Nephron (organoid): ENCODE measurements around the gene BRD3OS.
A peak's percentile ranks its signal among the peaks of the same experiment; 100 is the strongest.

ENCODE experiments used
- H3K27ac Mint-ChIP-seq, 3 experiments: 2 replicates each; pipeline ENCODE4 v1.8.0; 2020; ENCODE audit warnings: mixed read lengths in 3 of 3, mild to moderate bottlenecking in 2 of 3, moderate library complexity in 1 of 3
- H3K27me3 Mint-ChIP-seq: 2 replicates; pipeline ENCODE4 v1.8.0; 2021; ENCODE audit warnings: low read depth, mild to moderate bottlenecking, moderate library complexity, mixed read lengths
- H3K36me3 Mint-ChIP-seq: 2 replicates; pipeline ENCODE4 v1.8.0; 2020; ENCODE audit warnings: low read depth, mixed read lengths
- H3K4me1 Mint-ChIP-seq: 2 replicates; pipeline ENCODE4 v1.8.0; 2020; ENCODE audit warnings: mixed read lengths
- H3K4me3 Mint-ChIP-seq, 3 experiments: 2 replicates each; pipeline ENCODE4 v1.8.0; 2020; ENCODE audit warnings: mild to moderate bottlenecking in 3 of 3, mixed read lengths in 3 of 3, moderate library complexity in 2 of 3
- H3K9me3 Mint-ChIP-seq: 2 replicates; pipeline ENCODE4 v1.8.0; 2020; ENCODE audit warnings: mixed read lengths
- TF ChIP-seq, protein P1 (sequence below), 3 experiments: fragments of 200-600 bp; sonication (generic); IDR thresholded peaks; one replicate each; pipeline ENCODE4 v1.5.0; 2021; ENCODE audit warnings: antibody characterized with exemption in 3 of 3; ENCODE audit not compliant: unreplicated experiment in 3 of 3

Gene BRD3OS

DNA sequence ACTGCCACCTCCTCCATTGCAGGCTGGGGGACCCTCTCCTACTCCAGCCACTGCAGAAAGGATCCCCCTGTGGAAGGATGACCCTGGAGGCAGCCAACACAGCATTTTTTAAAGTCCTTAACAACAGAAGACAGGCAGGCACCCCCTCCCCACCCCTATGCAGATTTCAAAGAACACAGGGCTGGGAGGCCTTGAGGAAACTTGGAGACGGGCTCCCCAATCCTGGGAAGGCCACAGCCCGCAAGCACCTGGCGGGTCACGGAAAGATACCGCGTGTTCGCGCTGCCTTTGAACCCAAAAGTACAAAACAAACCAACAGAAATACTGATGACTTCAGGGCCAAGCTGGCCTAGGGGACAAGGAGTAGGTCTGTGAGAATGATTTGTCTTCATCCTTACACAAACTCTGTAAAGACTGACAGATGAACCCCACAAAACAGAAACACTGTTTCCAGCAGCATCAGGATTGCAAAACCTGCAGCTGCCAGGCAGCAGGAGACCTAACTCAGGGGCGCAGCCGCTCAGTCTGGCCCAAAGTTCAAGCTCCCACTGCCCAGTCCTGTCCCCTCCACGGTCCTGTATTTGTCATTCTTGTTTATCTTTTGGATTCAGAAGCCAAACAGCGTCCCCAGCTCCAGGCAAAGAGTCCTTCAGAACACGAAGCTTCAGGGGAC is 46.9 kb upstream of the BRD3OS start:
- no peaks in the 10 kb centered on the region for H3K36me3 Mint-ChIP-seq

DNA sequence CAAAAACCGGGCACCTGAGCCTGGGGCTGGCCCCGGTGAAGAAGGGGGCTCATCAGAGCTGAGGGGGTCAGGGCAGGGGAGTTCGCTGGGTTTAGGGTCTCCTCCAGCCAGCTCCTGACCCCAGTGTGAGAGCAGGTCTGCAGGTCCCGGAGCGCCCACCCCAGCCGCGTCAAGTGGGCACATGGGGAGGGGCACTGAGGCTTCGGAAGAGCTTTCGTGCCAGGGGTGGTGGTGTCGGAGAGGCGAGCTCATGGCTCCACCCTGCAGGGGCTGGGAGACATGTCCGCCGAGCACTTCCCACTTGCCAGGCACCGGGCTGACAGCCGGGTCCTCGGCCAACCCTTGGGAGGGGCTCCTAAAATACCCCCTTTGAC is 46.4 kb upstream of the BRD3OS start:
- no peak overlapping the region for H3K4me3 Mint-ChIP-seq
- H3K36me3 Mint-ChIP-seq: no peaks in the 10 kb centered on the region
- TF ChIP-seq, protein P1, sequence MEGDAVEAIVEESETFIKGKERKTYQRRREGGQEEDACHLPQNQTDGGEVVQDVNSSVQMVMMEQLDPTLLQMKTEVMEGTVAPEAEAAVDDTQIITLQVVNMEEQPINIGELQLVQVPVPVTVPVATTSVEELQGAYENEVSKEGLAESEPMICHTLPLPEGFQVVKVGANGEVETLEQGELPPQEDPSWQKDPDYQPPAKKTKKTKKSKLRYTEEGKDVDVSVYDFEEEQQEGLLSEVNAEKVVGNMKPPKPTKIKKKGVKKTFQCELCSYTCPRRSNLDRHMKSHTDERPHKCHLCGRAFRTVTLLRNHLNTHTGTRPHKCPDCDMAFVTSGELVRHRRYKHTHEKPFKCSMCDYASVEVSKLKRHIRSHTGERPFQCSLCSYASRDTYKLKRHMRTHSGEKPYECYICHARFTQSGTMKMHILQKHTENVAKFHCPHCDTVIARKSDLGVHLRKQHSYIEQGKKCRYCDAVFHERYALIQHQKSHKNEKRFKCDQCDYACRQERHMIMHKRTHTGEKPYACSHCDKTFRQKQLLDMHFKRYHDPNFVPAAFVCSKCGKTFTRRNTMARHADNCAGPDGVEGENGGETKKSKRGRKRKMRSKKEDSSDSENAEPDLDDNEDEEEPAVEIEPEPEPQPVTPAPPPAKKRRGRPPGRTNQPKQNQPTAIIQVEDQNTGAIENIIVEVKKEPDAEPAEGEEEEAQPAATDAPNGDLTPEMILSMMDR (IDR thresholded peaks at IDR 0.05; ENCODE audit: unreplicated experiment in 3 of 3): no peak
- no peaks in the 10 kb centered on the region for H3K9me3 Mint-ChIP-seq
- H3K27ac Mint-ChIP-seq: no peak overlapping the region
- no peaks in the 10 kb centered on the region for H3K27me3 Mint-ChIP-seq
- H3K4me1 Mint-ChIP-seq: peaks cover 40% of the 10 kb centered on the region

More for the DNA sequence above, 46.9 kb upstream of the BRD3OS start:
- no peaks in the 10 kb centered on the region for H3K27me3 Mint-ChIP-seq
- no peak overlapping the region for H3K4me3 Mint-ChIP-seq
- H3K9me3 Mint-ChIP-seq: no peaks in the 10 kb centered on the region
- TF ChIP-seq, protein P1 (IDR thresholded peaks at IDR 0.05; ENCODE audit: unreplicated experiment in 3 of 3): no peak
- no peak overlapping the region for H3K27ac Mint-ChIP-seq
- peaks cover 40% of the 10 kb centered on the region for H3K4me1 Mint-ChIP-seq

DNA sequence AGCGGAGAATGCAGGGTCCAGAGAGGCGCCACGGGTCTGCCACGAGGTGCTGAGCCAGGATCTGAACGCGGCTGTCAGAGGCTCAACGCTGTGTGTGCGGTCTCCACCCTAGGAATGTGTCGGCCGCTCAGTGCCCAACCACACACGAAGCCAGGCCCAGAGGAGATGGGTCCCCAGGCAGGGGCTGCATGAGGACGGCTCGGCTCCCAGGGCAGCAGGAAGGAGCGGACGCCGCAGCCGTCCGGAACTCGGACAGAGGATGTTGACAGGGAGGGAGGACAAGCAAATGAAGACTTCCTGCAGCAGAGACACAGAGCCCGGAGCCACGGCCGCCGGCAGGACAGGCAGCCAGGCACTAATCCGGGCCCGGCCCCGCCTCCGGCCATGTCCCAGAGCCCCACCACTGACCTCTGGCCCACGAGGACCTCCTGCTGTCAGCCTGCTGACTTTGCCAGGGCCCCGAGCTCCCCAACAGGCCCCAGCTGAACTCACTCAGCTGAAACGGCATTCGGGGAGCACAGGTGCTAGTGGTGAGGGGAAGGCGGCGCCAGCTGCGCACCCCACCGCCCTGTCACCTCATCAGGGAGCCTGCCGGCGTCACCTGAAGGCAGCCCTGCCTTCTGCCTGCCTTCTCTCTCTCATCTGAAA is 45.9 kb upstream of the BRD3OS start:
- peaks cover 40% of the 10 kb centered on the region for H3K4me1 Mint-ChIP-seq
- TF ChIP-seq, protein P1 (IDR thresholded peaks at IDR 0.05; ENCODE audit: unreplicated experiment in 3 of 3): no peak
- peak overlapping the region in 2 of 3 experiments; percentile 26 to 57 for H3K4me3 Mint-ChIP-seq
- H3K27ac Mint-ChIP-seq: peak overlapping the region in 2 of 3 experiments; percentile 24 to 77
- no peaks in the 10 kb centered on the region for H3K27me3 Mint-ChIP-seq
- no peaks in the 10 kb centered on the region for H3K36me3 Mint-ChIP-seq
- no peaks in the 10 kb centered on the region for H3K9me3 Mint-ChIP-seq

DNA sequence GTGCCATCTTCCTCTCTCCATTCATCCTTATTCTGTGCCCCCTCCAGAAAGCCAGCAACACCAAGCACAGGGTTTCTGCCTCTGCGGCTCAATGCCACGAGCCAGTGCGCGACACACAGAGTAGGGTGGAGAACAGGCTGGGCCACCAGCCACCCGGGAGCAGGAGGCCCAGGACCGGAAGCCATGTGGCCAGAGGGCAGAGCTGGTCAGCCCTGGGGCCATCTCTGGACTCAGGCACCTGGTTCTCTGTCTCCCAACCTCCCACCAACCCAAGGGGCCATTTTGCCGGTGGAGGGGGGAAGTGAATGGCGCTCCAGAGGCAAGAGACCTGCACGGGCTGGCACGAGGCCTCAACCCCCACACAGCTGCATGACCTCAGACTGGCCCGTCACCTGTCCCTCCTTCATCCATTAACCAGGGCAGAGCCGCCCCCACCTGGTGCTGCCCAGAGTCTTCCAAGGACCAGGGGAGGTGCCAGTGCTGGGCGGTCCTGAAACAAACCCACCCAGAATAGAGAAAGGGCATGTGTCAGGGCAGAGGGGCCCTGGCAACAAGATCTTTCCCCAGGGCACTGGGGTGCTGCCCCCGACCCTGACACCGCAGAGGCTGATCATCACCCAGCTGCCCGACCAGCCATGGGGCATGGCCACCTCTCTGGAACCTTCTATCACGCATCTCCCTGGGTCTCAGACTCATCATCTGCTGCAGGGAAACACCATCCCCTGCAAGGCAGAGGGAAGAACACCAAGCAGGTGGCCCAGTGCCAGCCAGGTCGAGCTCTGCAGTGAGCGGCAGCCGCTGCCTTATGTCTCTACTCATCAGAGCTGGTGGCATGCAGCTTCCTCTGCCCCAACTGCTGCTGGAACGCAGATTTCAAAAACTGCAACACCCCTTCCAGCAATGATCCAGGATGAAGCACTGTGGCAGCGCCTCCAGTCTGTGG is 45.1 kb upstream of the BRD3OS start:
- H3K4me1 Mint-ChIP-seq: peaks cover 35% of the 10 kb centered on the region
- H3K36me3 Mint-ChIP-seq: no peaks in the 10 kb centered on the region
- TF ChIP-seq, protein P1 (IDR thresholded peaks at IDR 0.05; ENCODE audit: unreplicated experiment in 3 of 3): no peak
- H3K27ac Mint-ChIP-seq: peak overlapping the region; percentile 31 to 80 (median 48)
- H3K9me3 Mint-ChIP-seq: no peaks in the 10 kb centered on the region
- H3K27me3 Mint-ChIP-seq: no peaks in the 10 kb centered on the region
- H3K4me3 Mint-ChIP-seq: peak overlapping the region in 1 of 3 experiments; percentile 18

DNA sequence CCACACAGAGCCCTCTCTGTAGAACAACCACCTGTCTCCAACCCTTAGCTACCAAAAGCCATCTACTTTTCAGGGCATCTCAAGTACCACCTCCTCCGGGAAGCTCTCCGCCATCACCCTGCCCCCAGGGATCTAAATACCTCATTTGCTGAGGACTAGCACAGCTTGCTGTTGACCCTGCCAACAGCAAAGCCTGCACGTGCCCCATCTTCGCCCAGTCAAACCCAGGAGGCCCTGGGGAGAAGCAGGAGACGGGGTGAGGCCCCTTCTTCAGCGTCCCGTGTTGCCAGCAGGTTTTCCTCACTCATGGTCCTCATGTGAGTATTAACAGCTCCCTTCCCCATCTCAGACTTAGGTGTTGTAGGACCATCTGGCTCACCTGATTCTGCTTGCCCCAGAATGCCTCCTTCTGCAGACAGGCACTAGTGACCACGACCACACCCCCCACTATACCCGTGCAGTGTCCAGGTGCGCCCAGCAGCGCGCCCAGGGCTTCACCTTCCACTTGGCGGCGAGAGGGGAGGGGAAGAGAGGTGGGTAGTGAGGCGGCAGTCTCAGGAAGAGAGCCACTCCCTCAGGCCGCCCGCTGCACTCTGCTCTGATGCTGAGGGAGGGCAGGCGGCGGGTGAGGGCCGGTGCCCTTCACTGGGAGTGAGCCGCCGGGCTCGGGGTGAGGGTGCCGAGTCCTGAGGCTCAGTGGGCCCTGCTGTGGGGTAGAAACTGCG is 44.3 kb upstream of the BRD3OS start:
- TF ChIP-seq, protein P1 (IDR thresholded peaks at IDR 0.05; ENCODE audit: unreplicated experiment in 3 of 3): no peak
- Mint-ChIP-seq H3K36me3 (no peaks in the 10 kb centered on the region), H3K9me3 (no peaks in the 10 kb centered on the region), H3K27ac (peak overlapping the region; percentile 31 to 80 (median 48)), H3K27me3 (no peaks in the 10 kb centered on the region), H3K4me1 (peaks cover 35% of the 10 kb centered on the region), H3K4me3 (no peak overlapping the region)
